IPS-NIHi7 (cell line): ENCODE measurements around the gene NMRAL1.

Source experiments
- DNase-seq: peaks from one replicate; pipeline ENCODE4 v3.0.0; 2012; ENCODE audit warnings: mixed read lengths; ENCODE audit errors: extremely low spot score

Gene NMRAL1

GRCh38 chr16:4474192-4474961 is at the start of gene NMRAL1:
Gene NMRAL1, minus strand, starts transcription at chr16:4474625. Its CDS starts 493 bp downstream, at chr16:4474132.
- peak; percentile 96 for DNase-seq

GRCh38 chr16:4523686-4524085 is 49.3 kb upstream of the NMRAL1 start:
- no peak for DNase-seq

GRCh38 chr16:4522051-4522581 is 47.7 kb upstream of the NMRAL1 start:
- no peak for DNase-seq

GRCh38 chr16:4520913-4521312 is 46.5 kb upstream of the NMRAL1 start:
- no peak for DNase-seq

GRCh38 chr16:4519274-4520058 is 45.0 kb upstream of the NMRAL1 start:
- DNase-seq: no peak

GRCh38 chr16:4517812-4518680 is 43.6 kb upstream of the NMRAL1 start:
- DNase-seq: peak; percentile 84

GRCh38 chr16:4515611-4516233 is 41.3 kb upstream of the NMRAL1 start:
- no peak for DNase-seq

GRCh38 chr16:4514606-4515005 is 40.2 kb upstream of the NMRAL1 start:
- no peak for DNase-seq

GRCh38 chr16:4513881-4514280 is 39.5 kb upstream of the NMRAL1 start:
- DNase-seq: no peak

GRCh38 chr16:4513086-4513860 is 38.8 kb upstream of the NMRAL1 start:
- DNase-seq: no peak

GRCh38 chr16:4512473-4512872 is 38.0 kb upstream of the NMRAL1 start:
- DNase-seq: no peak

GRCh38 chr16:4511441-4512082 is 37.1 kb upstream of the NMRAL1 start:
- peak; percentile 88 for DNase-seq

GRCh38 chr16:4510747-4511426 is 36.5 kb upstream of the NMRAL1 start:
- no peak for DNase-seq

- no peak for DNase-seq
Observed at GRCh38 chr16:4510131-4510530, 35.7 kb upstream of the NMRAL1 start.

- DNase-seq: no peak
Observed at GRCh38 chr16:4509420-4509819, 35.0 kb upstream of the NMRAL1 start.

- DNase-seq: no peak
Observed at GRCh38 chr16:4508806-4509205, 34.4 kb upstream of the NMRAL1 start.

GRCh38 chr16:4507588-4508345 is 33.3 kb upstream of the NMRAL1 start:
- no peak for DNase-seq

GRCh38 chr16:4506450-4506849 is 32.0 kb upstream of the NMRAL1 start:
- peak; percentile 79 for DNase-seq
